ENCODE measurements around the gene CHD6.

Gene CHD6

DNA sequence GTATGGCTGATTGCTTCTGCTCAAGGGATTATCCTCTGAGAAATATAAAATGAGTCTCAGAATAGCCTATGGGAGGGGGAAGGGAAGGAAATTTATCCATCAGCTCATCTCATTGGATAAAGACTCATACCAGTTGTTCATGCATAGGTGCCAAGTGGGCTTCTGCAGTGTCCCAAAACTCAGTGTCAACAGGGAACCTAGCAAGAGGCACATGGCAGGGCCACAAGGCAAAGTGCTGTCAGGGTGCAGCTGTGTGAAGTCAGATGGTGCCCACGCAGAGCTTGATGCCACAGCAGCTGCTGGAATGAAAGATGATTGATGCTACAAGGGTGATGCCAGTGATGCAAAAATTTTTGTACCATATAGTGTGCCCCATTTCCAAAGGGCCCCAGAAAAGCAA lies 3.2 kb upstream of the CHD6 start:
- DNase-seq = no peak

DNA sequence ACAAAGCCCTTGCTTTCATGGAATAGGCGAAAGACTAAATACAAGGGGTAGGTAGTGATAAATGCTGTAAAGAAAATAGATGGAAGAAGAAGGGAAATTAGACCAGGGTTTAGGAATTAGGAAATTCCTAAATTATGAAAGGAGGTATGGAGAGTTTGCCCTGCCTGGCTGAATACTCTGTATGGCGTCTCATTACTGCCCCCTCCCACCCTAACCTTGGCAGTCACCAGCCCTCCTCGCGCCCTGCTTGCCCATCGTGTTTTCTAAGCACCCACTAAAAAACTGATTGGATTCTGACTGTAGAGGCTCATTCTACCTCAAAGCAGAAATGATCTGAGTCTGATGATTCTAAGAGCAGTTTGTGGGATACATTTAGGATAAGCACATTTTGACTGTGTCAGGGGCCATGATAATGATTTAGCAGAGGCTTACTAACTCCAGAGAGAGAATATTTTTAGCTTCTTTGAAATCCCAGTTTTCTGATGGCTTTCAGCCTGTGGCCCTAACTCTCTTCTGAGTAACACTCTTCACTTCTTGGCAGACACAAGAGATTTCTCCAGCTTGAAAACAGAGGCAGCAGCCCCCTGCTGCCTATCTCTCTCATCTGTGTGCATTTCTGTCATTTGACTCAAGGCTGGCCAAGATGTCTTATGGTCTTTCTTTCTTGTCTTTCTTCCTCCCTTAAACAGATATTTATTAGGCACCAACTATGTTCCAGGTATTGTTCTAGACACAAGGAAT lies 1.4 kb upstream of the CHD6 start:
- DNase-seq = peak; percentile 59

DNA sequence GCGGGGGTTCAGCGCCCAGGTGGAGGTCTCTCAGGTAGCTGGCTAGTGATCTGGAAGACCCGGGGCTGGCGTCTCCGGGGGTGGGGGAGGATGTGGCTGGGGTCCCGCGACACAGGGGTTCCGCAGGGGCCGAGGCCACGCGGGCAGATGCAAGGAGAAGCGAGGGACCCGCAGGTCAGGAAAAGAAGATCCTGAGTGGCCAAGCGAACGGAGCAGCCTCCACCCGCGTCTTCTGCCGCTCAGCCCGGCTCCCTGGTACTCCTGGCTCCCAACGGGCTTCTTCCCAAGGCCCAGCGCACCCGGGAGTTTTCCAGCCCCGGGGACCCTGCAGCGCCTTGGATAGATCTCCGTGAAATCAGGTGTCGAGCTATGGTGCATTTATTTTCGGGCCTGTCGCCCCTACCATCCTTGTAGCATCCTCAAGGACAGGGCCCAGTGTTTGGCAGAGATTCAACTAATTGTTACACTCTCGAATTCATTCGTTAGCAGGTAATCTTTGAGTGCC lies 682 bp upstream of the CHD6 start:
- no peak for DNase-seq

DNA sequence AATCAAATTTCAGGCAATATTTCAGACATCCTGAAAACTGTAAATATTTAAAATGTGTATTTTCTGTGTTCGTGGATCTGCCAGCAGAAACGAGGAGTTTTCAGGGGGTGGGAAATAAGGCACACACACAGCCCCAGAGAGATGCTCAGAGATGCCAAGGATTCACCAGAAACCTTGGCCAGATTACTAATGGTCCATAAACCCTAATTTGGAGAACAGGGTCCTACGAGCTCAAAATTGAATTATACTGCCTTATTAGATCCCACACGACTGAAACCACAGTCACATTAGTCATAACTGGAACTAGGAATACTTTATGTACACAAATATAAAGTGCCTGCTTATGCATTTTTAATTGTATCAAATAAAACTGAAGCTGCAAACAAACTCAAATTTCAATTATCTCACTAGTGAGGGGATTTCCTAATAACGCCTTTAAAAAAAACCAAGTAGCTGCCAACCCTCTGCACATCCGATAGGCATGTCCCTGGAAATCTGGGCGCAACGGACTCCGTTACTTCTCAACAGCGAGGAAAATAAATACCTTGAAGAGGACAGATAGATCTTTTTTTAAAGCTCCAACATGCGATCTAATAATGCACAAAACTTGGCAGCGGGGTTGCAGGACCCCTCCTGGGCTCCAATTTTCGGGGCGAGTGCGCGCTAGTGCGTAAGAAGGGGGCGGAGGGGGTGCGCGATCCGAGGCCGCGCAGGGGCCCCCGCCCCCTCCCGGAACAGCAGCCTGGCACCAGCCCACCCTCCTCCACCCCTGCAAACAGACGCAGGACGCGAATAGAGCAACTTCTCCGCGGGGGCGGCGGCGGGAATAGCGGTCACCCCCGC lies 897 bp downstream of the CHD6 start:
- DNase-seq = no peak

DNA sequence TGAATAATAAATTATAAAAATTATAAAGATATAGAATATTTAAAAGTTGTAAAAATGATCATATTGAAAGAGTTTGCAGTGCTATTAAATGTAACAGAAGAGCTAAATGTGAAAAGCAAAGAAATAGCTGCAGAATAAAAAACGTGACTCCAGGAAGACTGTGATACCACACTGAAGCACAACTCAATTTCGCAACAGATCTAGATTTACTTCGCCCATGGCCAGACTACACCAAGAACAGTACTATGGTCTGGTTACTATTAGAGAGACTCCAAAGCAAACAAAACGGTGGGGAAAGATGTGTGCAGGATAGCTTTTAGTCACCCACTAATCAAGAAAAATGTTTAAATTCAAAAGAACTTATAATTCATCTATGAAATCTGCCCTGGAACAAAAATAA lies 1.9 kb downstream of the CHD6 start:
- DNase-seq = no peak

DNA sequence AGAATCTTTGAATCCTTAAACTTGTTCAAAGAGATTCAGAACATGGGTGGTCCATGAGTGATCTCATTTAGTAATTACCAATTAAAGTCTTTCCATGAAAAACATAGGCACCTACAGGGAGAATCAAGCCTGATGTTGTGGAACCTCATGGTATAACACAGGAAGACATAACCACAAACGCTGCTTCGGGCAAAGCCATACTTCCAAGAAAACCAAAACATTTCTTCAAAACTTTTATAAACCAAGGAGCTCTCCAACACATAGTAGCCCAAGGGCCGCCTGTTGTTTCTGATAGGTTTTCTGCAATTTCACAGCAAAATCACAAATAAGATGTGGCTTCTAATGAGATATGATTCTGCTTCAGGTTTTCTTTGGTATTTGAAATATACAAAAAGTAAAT lies 2.5 kb downstream of the CHD6 start:
- no peak for DNase-seq

DNA sequence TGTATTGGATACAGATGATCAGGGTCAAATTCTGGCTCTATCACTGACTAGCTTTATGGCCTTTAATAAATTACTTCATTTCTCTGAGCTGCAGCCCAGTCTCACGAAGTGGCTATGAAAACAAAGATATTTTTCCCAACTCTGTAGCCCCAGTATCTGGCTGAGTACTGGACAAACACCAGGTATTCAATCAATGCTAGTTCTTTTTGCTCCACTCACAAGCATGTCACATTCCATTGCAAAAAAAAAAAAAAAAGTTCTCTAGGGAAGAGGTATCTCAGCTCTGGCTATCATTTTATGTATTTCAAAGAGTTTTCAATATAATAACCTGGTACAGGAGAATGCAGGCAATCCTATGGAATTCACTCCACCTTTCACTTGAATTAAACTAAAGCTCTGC lies 3.1 kb downstream of the CHD6 start:
- DNase-seq = no peak

DNA sequence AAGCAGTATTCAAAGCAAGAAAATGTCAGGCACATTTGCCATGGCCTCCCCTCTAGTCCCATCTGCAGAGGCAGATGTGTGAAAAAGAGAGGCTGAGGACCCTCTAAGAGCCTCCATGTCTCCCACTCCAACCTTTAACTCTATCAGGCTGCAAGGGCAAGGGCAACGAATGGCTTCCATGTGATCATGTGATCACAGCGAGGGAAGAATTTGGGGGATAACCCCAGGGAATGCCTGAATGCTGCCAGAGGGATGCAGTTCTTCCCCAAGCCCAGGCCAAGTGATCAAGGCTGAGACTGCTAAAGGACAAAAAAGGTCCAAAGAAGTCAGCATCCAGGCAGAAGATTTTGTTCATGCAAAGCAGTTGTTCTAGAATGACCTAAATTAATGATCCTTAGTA lies 4.9 kb downstream of the CHD6 start:
- no peak for DNase-seq

DNA sequence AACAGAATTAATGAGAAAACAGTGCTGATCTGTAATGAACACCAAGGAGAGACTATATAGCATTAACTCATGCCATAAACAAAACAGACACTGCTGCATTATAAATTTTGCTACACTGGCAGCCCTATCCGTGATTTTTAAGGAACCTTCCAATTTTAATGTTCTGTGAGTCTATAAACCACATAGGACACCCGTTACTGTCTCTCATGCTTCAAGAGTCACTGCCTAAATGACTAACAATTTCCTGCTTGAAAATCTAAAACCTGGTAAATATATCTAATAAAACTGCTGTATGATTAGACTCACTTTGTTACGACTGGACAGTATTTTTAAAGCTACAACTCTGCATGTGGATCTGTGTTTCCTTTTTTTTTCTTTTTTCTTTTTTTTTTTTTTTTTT lies 8.7 kb downstream of the CHD6 start:
- DNase-seq = no peak

DNA sequence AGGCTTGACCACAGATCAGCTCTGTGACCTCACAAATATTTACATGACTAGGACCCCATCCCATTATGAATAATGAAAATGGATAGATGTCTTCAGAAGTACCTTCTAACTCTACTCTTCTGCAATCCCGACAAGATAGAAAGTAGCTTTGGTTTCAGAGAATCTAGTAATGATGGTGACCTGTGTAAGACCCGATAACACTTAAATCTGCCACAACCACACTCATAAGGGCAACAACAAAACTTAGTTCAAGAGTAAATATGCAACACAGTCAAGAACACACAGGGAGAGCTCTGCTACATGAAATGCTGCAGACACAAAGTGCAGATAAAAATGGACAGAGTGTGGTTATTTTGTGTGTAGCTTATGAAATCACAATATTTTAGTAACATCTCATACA lies 9.6 kb downstream of the CHD6 start:
- DNase-seq = no peak

DNA sequence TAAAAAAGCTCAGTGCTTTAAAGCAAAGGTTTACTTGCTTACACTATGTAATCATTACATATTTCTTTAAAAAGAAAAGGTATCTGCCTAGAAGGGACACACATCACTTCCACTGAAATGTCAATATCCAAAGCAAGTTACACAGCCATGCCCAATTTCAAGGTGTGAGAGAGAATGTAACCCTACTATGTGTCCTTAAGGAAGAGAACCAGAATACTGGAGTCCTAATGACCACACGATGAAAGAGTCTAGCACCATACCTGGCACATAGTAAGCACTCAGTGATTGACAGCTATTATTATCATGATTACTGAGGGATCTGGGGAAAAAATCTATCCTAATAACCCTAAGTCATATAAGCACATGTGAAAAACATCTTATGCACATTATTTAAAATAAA lies 10.4 kb downstream of the CHD6 start:
- DNase-seq = no peak

DNA sequence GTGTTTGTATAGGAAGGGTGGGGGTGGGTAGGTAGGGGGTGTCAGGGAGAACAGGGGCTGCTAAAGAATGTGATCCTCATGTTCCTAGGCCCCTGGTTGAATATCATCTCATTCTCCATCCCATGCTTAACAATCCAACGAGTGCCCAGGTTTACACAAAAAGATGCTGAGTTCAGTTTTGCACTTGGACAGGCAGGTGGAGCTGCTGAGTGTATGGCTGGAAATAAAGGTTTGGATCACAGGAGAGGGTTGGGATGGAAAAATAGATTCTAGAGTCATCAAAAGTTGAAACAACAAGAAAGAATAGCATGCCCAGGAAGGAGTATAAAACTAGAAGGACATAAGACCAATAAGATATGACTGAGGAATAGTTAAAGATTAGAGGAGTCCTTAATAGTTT lies 14.2 kb downstream of the CHD6 start:
- no peak for DNase-seq

DNA sequence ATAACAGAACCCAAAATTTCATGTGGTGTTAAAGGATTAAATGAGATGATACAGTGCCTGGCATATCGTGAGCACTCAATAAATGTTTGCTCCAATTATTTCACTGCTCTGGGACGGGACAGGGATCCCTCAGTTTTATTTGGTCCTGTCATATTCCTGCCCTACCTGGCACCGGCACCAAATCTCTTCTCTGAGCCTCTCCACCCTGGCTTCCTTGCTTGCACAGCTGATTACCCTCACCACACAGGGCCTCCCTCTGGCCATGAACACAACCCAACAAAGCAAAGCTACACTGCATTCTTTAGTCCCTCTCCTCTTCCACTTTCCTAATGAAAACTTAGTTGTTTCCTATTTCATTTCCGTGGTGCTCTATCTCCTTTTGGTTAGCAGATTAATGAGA lies 16.4 kb downstream of the CHD6 start:
- no peak for DNase-seq

DNA sequence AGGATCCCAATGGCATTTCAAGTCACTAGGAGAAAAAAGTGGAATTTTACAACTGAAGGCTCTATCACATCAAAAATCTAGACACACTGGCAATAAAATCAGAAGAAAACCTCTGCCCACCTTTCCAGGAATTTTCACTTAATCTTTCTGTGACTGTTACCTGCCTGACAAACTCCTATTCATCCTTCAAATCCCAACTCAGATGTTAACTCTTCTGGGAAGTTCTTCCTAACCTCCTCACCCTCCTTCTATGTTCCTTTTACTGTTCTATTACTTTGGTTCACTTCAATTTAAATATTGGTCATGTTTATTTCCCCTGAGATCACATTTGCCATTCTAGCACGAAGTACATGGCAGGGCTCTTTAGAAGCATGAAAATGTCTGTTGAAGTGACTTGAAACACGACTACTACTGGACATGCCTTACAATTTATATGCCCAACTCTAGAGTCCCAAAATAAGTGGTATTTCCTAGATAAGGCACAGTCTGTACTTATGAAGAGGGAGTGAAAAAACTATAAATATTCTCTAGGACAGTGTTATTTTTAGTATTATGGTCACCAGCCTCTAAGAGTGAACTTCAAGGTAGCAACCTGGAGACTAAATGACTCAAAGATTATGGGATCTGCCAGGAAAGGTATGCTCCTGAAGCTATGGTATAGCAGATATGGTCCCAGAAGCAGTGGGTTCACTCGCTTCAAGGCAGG lies 17.1 kb downstream of the CHD6 start:
- DNase-seq = no peak

DNA sequence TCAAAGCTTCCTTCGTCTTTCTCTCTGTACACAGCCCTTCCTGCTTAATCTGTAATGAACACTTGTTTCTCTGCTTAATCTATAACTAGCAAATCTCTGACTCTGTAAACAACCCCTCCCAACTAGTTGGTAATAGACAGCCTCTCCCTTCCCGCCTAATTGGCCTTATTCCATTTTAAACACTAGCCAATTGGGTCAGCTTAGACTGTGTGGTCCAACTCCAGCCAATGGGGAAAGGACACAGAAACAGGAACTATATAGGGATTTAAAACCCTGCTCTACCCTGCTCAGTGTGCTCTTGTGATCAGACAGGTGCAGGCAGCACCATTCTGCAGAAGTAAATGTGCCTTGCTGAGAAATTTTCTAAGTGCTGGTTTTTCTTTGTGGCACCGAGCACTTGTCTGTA lies 18.5 kb downstream of the CHD6 start:
- no peak for DNase-seq

DNA sequence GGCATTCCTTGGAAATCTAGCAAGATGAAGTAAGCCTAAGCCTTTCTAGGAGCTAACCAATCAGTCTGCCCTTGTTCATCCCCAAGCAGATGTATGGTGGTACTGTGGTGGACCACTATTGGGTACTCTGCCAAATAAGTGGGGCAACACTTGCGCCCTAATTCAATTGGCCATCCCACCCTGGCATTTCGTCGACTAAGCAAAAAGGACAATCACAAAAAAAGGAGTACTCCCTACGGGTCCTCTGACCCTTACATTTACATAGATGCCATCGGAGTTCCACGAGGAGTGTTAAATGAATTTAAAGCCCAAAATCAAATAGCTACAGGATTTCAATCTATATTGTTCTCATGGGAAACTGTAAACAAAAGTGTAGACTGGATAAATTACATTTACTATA lies 19.5 kb downstream of the CHD6 start:
- DNase-seq = no peak

DNA sequence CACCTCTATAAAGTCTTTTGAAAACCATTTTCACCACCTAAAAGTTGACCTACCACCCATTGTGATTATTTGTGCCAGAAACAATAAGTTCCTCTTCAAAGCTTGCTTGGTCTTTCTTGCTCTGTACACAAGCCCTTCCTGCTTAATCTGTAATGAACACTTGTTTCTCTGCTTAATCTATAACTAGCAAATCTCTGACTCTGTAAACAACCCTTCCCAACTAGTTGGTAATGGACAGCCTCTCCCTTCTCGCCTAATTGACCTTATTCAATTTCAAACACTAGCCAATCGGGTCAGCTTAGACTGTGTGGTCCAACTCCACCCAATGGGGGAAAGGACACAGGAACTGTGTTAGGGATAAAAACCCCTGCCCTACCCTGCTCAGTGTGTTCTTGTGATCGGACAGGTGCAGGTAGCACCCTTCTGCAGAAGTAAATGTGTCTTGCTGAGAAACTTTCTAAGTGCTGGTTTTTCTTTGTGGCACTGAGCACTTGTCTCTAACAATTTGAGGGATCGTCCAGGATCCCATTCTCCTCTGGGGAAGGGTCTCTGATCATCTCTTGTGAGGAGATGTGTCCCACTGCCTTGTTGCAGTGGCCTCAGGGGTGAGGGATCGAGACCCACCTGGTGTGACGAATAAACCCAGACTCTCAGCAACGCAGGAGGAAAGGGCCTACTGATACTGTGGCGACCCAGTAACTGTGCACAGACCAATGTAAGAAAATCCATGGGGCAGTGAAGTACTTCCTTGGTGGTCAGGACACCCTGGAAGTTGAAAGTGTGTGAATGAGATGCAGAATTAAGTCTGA lies 23.5 kb downstream of the CHD6 start:
- no peak for DNase-seq

DNA sequence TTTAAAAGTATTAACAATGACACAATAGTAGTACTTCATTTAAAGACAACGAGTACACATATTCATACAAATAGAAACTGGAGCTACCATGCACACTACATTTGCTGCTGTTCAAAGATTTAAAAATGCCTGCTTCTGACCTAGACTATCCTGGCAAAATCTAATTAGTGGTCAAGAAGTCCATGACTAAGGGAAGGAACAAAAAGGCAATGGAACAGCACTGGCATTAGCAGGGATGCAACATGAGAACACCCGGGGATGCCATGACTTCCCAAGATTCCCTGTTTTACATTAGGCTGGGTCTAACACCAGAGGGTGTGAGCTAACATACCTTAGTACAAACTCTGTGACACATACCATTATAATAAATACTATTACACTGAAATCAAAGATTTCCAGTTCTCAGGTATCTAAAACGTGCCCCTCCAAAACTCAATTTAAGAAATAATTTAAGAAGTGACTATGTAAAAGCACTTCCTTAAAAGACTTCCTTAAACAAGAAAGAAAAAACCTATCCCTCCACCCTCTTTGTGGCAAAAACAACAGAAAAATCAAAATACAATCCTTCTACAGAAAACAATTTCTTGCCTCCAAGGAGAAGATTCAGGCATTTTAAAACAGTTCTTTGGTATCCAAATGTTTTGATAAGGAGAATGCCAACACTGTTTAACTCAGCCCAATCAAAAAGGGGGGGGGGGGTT lies 25.5 kb downstream of the CHD6 start:
- DNase-seq = no peak

DNA sequence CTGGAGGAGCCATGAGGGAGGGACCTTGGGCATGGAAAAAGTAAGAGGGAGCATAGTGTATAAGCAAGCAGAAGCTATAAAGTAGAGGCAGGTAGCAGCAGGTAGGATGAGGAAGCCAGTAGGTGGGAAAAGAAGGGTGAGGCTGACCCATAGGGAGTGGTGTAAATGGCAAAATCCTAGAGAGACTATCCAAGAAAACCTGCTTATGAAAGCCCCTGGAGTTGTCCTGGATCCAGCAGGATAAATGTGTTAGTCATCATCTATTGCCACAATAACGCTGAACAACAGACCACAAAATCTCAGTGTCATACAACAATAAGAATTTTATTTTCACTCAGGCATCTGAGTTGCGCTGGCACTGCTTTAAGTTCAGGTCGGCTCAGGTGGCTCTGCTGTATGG lies 30.2 kb downstream of the CHD6 start:
- DNase-seq = peak; percentile 62

DNA sequence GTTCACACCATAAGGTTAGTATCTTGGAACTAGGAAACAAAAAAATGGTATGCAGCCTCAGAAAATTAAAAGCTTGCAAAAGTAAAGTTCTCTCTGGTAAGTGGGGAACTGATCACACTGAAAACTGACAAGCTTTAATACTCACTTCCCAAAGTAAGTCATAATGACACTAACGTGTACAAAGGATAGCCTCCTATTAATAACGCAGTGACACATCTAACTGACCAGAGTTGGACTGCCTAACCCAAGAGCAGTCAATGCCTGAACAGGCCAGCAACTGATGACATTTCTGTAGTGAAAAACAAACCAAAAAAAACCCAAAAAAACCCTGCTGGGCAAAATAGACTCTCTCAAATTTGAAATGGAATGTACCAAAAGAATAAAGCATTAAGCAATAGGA lies 30.7 kb downstream of the CHD6 start:
- DNase-seq = no peak

DNA sequence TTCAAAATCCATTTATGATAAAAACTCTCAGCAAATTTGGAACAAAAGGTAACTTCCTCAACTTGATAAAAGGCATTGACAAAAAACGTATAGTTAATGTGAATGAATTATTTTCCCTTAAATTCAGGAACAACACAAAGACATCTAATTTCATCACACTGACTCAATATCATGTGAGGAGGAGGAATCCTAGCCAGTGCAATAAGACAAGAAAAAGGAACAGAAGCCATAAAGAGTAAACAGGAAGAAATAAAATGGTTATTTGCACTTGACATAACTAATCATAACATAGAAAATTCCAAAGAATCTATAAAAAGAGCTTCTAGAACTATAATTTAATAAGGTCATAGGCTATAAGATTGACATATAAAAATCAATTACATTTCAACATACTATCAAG lies 31.4 kb downstream of the CHD6 start:
- no peak for DNase-seq

DNA sequence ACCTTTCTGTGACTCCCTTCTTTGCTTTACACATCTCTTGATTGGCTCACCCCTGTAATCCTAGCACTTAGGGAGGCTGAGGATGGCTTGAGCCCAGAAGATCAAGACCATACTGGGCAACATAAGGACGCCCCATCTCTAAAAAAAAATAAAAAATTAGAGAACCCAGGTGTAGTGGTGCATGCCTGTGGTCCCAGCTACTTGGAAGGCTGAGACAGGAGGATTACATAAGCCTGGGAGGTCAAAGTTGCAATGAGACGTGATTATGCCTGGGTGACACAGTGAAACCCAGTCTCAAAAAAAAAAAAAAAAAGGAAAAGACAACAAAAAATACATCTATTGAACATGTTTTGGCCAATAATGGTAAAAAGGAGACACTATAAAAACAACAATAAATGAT lies 37.8 kb downstream of the CHD6 start:
- no peak for DNase-seq

All from fibroblast of skin of scalp (primary cell).